T-helper 17 cell (primary cell): ENCODE results near the gene C21orf58. TPM values are rescaled to one million over a fixed set of nuclear protein-coding genes. Genes with fewer than 3 reads are reported as not detected.

Source experiments
- ATAC-seq: fragments of 150-1000 bp; cut with Tn5 transposase; 2 replicates; pipeline ENCODE4 v1.10.0; 2021; ENCODE audit warnings: mild to moderate bottlenecking, moderate library complexity
- DNase-seq, 3 donors: peaks; one replicate each; pipeline versions ENCODE4 v3.0.0 to v3.0.0-alpha.2; 2020 to 2021
- H3K9me3 ChIP-seq: one replicate; pipeline ENCODE4 v1.7.0; 2013; ENCODE audit warnings: low read length, mild to moderate bottlenecking; ENCODE audit not compliant: control insufficient read depth, poor library complexity, severe bottlenecking
- H3K27ac Mint-ChIP-seq: one replicate; pipeline ENCODE4 v1.8.0; 2022; ENCODE audit warnings: mild to moderate bottlenecking, moderate library complexity, mixed read lengths
- H3K27me3 Mint-ChIP-seq: one replicate; pipeline ENCODE4 v1.8.0; 2022; ENCODE audit warnings: mixed read lengths
- H3K36me3 Mint-ChIP-seq: one replicate; pipeline ENCODE4 v1.8.0; 2022; ENCODE audit warnings: low read depth, mixed read lengths
- H3K4me1 Mint-ChIP-seq: one replicate; pipeline ENCODE4 v1.8.0; 2022; ENCODE audit warnings: mild to moderate bottlenecking, mixed read lengths
- H3K4me3 Mint-ChIP-seq: one replicate; pipeline ENCODE4 v1.8.0; 2022; ENCODE audit warnings: mild to moderate bottlenecking, moderate library complexity, mixed read lengths
- total RNA-seq, 4 donors: library from RNA in 2 of 4; stranded (reverse) in 2 of 4; gene quantifications; one replicate each; pipeline ENCODE4 v1.2.3 and lab custom pipeline; 2022 to 2026

The C21orf58 gene
- total RNA-seq, 2 donors from 2014 or later = 3.2 to 5.9 TPM

- peaks cover 6% of the 10 kb centered on the region for H3K36me3 Mint-ChIP-seq
- DNase-seq (no peak), ATAC-seq (no peak)
- peak overlapping the region; percentile 21 for H3K4me3 Mint-ChIP-seq
- H3K27me3 Mint-ChIP-seq = no peaks in the 10 kb centered on the region
- H3K4me1 Mint-ChIP-seq = peaks cover 22% of the 10 kb centered on the region
- H3K27ac Mint-ChIP-seq = peak overlapping the region; percentile 80
- no peaks in the 10 kb centered on the region for H3K9me3 ChIP-seq
These were observed 2.5 kb upstream of the C21orf58 start for GRCh38 chr21:46326110-46326703.

- ATAC-seq (no peak), DNase-seq (peak; percentile 14 to 24 (median 17))
- peak overlapping the region; percentile 80 for H3K27ac Mint-ChIP-seq
- peaks cover 21% of the 10 kb centered on the region for H3K4me1 Mint-ChIP-seq
- peaks cover 2% of the 10 kb centered on the region for H3K36me3 Mint-ChIP-seq
- no peaks in the 10 kb centered on the region for H3K9me3 ChIP-seq
- H3K4me3 Mint-ChIP-seq = peak overlapping the region; percentile 87
- H3K27me3 Mint-ChIP-seq = no peaks in the 10 kb centered on the region
These were observed 1.6 kb upstream of the C21orf58 start for GRCh38 chr21:46325073-46325912.

GRCh38 chr21:46324390-46325072, 861 bp upstream of the C21orf58 start:
- Mint-ChIP-seq H3K4me1 (peaks cover 21% of the 10 kb centered on the region), H3K4me3 (peak overlapping the region; percentile 98), H3K27me3 (no peaks in the 10 kb centered on the region), H3K27ac (peak overlapping the region; percentile 89), H3K36me3 (peaks cover 2% of the 10 kb centered on the region)
- DNase-seq = peak; percentile 86 to 95 (median 87)
- ATAC-seq = peak; percentile 81
- no peaks in the 10 kb centered on the region for H3K9me3 ChIP-seq

GRCh38 chr21:46323227-46323709, 402 bp downstream of the C21orf58 start:
- Mint-ChIP-seq H3K4me3 (peak overlapping the region; percentile 98), H3K4me1 (peaks cover 21% of the 10 kb centered on the region), H3K27me3 (no peaks in the 10 kb centered on the region), H3K27ac (peak overlapping the region; percentile 89), H3K36me3 (peaks cover 2% of the 10 kb centered on the region)
- DNase-seq (no peak), ATAC-seq (peak; percentile 1)
- H3K9me3 ChIP-seq = no peaks in the 10 kb centered on the region

GRCh38 chr21:46322351-46323226, 1.1 kb downstream of the C21orf58 start:
- Mint-ChIP-seq H3K4me3 (peak overlapping the region; percentile 98), H3K27me3 (no peaks in the 10 kb centered on the region), H3K36me3 (peaks cover 2% of the 10 kb centered on the region), H3K4me1 (peaks cover 21% of the 10 kb centered on the region), H3K27ac (peak overlapping the region; percentile 89)
- DNase-seq (no peak), ATAC-seq (no peak)
- no peaks in the 10 kb centered on the region for H3K9me3 ChIP-seq

GRCh38 chr21:46320331-46320801, 3.3 kb downstream of the C21orf58 start:
- no peaks in the 10 kb centered on the region for H3K27me3 Mint-ChIP-seq
- peaks cover 2% of the 10 kb centered on the region for H3K36me3 Mint-ChIP-seq
- DNase-seq (no peak), ATAC-seq (no peak)
- no peak overlapping the region for H3K27ac Mint-ChIP-seq
- H3K9me3 ChIP-seq = no peaks in the 10 kb centered on the region
- no peak overlapping the region for H3K4me3 Mint-ChIP-seq
- H3K4me1 Mint-ChIP-seq = peaks cover 10% of the 10 kb centered on the region

- H3K9me3 ChIP-seq = no peaks in the 10 kb centered on the region
- Mint-ChIP-seq H3K4me3 (no peak overlapping the region), H3K27me3 (no peaks in the 10 kb centered on the region), H3K36me3 (peaks cover 2% of the 10 kb centered on the region), H3K27ac (no peak overlapping the region), H3K4me1 (peaks cover 9% of the 10 kb centered on the region)
- DNase-seq (no peak), ATAC-seq (no peak)
These were observed 4.5 kb downstream of the C21orf58 start for GRCh38 chr21:46319186-46319585.

- DNase-seq (no peak), ATAC-seq (no peak)
- H3K27me3 Mint-ChIP-seq = no peaks in the 10 kb centered on the region
- H3K36me3 Mint-ChIP-seq = no peaks in the 10 kb centered on the region
- no peak overlapping the region for H3K4me3 Mint-ChIP-seq
- H3K9me3 ChIP-seq = no peaks in the 10 kb centered on the region
- H3K27ac Mint-ChIP-seq = no peak overlapping the region
- H3K4me1 Mint-ChIP-seq = peaks cover 9% of the 10 kb centered on the region
These were observed 5.2 kb downstream of the C21orf58 start for GRCh38 chr21:46318464-46318845.

GRCh38 chr21:46317710-46318463, 5.8 kb downstream of the C21orf58 start:
- H3K9me3 ChIP-seq = no peaks in the 10 kb centered on the region
- H3K27me3 Mint-ChIP-seq = no peaks in the 10 kb centered on the region
- H3K36me3 Mint-ChIP-seq = no peaks in the 10 kb centered on the region
- ATAC-seq (no peak), DNase-seq (no peak)
- no peak overlapping the region for H3K4me3 Mint-ChIP-seq
- H3K27ac Mint-ChIP-seq = no peak overlapping the region
- H3K4me1 Mint-ChIP-seq = peaks cover 9% of the 10 kb centered on the region

GRCh38 chr21:46316708-46317324, 6.9 kb downstream of the C21orf58 start:
- Mint-ChIP-seq H3K27me3 (no peaks in the 10 kb centered on the region), H3K27ac (no peak overlapping the region), H3K36me3 (no peaks in the 10 kb centered on the region), H3K4me1 (peaks cover 5% of the 10 kb centered on the region), H3K4me3 (no peak overlapping the region)
- DNase-seq = no peak
- no peaks in the 10 kb centered on the region for H3K9me3 ChIP-seq
- ATAC-seq = no peak

- Mint-ChIP-seq H3K27me3 (no peaks in the 10 kb centered on the region), H3K4me3 (no peak overlapping the region), H3K27ac (no peak overlapping the region), H3K4me1 (no peaks in the 10 kb centered on the region), H3K36me3 (no peaks in the 10 kb centered on the region)
- DNase-seq (no peak), ATAC-seq (no peak)
- H3K9me3 ChIP-seq = no peaks in the 10 kb centered on the region
These were observed 9.1 kb downstream of the C21orf58 start for GRCh38 chr21:46314441-46315020.
